SW 1271 (cell line): ENCODE data around the gene MAPK6.

Experiments
- DNase-seq, 2 experiments: peaks; one replicate each; lab custom pipeline; 2025; lab: John Stamatoyannopoulos, UW

Gene MAPK6

DNA sequence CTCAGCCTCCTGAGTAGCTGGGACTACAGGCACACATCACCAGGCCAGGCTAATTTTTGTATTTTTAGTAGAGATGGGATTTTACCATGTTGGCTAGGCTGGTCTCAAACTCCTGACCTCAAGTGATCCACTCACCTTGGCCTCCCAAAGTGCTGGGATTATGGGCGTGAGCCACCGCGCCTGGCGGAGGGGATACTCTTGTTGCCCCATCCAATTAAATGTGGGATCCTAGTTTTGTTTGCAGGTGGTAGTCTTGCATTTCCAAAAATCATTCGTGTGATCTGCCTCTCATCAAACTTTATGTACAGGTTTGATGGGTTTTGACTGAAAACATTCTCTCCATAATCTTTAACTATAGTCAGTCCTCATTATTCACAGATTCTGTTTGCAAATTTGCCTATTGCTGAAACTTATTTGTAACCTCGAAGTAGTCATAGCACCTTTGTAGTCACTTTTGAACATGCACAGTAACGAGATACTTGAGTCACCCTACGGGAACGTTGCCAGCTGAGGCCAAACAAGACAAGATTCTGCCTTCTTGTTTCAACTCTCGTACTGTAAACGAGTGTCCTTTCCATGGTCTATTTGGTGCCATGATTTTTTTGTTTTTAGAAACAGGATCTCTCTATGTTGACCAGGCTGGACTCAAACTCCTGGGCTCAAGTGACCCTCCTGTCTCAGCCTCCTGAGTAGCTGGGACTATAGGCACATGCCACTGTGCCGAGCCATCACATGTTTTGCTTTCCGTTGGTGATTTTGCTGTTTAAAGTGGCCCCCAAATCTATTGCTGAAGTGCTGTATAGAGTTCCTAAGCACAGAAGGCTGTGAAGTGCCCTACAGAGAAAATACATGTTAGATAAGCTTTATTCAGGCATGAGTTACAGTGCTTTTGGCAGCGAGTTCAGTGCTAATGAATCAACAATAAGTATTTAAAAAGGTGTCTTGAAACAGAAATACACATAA is 8.1 kb upstream of the MAPK6 start:
- no peak for DNase-seq

DNA sequence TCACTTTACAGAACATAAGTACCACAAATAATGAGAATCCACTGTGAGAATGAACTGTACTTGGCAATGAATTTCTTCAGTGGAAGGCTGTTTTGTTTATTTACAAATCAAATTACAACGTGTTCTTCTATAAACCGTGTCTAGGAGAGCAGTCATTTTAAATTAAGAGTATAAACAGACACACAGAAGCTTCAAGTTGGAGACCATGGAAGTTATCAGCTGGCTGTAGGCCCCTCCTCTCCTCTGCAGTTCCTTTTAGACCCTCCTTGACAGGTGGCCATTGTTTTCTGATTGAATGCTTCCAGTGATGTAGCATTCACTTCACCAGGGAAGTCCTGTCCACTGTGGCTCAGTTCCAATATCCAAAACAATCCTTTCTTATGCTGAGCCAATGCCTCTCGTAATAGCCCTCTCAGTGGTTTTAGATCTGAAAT is 7.3 kb upstream of the MAPK6 start:
- no peak for DNase-seq

GRCh38 chr15:52012210-52012609 is 6.8 kb upstream of the MAPK6 start:
- DNase-seq, result no peak

DNA sequence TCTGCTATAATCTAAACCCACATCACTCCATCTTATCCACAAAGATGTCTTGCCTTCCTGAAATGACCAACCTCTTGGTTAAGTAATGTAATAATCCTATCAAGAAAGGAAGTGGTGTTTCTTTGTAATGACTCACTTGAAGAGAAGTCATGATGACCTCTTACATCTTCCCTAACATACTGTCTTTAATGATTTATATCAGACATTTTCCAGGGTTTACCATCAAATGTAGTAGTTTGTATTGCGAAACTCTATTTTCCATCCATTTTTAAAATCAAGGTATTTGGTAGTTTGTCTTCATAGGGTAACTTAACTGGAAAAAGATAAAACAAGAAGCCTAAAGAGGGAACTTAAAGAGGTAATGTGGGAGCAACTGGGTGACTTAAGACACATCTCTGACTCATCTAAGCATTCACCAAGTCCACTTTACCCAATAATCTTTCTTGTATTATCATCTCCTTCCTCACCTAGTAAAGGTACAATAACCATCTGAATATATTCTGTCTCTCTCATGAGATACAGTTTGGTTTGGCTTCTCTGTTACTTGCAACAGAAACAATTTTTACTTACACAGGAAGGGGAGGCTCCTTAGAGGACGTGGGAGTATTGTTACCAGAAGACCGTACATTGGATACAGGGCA is 5.7 kb upstream of the MAPK6 start:
- no peak for DNase-seq

- no peak for DNase-seq
These were observed 4.4 kb upstream of the MAPK6 start for GRCh38 chr15:52014616-52015015.

GRCh38 chr15:52016316-52016715 is 2.7 kb upstream of the MAPK6 start:
- no peak for DNase-seq

DNA sequence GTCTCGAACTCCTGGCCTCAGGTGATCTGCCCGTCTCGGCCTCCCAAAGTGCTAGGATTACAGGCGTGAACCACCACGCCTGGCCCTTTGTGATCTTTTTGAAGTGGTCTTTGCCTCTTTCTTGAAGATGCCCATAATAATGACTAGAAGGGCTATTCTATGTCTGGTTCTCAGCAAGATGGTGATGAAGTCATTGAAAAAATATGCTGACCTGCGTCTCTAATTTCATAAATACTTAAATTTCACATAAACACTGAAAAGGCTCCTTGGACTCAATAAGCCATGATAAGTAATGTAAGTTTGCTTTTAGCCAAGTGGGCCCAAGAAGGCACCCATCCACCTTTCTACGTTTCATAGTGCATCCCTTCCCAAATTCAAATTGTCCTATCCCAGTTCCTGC is 775 bp upstream of the MAPK6 start:
- no peak for DNase-seq

DNA sequence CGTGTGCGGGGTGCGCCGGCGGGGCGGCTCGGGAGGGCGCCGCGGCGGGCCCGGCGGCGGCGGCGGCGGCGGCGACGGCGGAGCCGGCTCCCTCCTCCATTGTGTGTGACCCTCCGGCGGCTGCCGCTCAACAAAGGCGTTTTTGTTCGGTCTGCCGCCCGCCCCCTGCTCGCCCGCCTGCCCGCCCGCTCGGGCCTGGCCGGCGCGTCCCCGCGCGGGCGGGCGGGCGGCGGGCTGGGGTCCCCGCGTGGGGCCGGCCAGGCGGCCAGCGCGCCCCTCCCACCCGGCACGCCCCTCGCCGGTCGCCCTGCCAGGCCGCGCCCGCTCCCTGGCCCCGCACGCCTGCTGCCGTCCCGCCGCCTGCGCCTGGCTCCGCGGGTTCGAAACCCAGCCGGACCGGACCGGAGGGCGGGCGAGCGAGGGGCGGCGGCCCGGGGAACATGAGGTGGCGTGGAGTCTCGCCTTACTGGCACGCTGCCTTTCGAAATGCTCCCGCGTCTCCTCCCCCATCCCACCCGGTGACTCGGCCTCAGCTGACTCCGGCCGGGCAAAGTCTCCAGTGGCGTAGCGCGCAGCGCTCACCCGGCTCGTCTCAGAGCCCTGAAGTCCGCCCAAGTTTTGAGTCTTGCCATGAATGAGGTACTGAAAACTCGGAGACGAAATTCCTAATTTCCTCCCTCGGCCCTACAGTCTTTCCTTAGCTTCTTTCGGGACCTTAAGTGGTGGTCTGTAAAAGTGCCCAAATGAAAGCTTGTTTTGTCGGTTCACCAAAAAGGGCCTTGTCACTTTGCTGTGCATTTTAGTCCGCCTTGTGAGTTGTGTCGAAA is 588 bp downstream of the MAPK6 start:
- peak; percentile 13 to 51 for DNase-seq

DNA sequence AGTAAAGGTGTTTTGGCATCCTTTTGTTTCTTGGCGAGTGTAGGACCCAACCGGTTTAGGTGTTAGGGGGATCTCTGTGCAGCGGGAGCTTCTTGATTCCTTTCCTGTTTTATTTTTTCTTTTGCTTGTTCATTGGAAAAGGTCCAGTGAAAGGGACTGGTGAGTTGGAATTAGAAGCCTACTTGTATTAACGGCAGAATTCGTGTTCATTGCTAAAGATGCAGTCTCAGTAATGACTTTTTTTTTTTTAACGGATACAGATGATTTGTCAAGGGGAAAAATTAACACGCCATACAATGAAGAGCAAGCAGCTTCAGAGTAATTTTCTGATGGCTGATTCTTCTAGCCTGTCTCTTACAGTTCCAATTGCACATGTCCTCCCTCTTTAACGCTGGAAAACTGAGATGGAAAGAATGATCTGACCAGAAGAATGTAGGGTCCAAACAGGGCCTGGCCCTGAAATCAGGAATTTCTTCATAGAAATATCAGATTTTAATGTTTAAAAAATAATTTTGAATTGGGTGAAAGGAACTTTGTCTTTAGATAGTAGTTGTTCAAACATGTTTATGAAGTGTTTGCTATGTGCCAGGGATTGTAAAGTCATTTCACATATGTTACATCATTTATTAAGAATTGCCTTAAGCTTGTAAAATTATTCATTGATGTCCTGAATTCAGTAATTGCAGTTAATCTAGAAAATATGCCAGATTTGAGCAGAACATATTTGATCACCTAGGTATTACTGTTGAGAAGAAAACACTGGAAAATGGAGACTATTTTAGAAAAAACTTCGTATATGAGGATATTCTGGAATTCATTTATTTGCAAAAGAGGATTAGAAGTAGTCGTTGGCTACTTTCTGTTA is 1.4 kb downstream of the MAPK6 start:
- peak in 1 of 2 experiments; percentile 51 for DNase-seq

- peak in 1 of 2 experiments; percentile 61 for DNase-seq
These were observed 2.2 kb downstream of the MAPK6 start for GRCh38 chr15:52021128-52021671.

GRCh38 chr15:52021892-52022540 is 3.0 kb downstream of the MAPK6 start:
- no peak for DNase-seq

- DNase-seq, result no peak
These were observed 4.3 kb downstream of the MAPK6 start for GRCh38 chr15:52023169-52023922.

GRCh38 chr15:52028431-52029093 is 9.5 kb downstream of the MAPK6 start:
- no peak for DNase-seq

- DNase-seq, result no peak
These were observed 11.0 kb downstream of the MAPK6 start for GRCh38 chr15:52030010-52030409.

DNA sequence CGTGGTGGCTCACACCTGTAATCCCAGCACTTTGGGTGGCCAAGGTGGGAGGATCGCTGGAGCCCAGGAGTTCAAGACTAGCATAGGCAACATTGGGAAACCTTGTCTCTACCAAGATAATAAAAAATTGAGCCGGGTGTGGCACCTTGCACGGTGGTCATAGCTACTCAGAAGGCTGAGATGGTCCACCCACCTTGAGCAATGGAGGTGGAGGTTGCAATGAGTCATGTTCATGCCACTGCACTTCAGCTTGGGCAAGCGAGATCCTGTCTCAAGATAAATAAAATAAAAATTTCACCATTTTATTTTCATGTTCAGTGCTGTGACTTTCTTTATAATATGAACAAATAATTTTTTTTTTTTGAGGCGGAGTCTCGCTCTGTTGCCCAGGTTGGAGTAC is 12.5 kb downstream of the MAPK6 start:
- no peak for DNase-seq

DNA sequence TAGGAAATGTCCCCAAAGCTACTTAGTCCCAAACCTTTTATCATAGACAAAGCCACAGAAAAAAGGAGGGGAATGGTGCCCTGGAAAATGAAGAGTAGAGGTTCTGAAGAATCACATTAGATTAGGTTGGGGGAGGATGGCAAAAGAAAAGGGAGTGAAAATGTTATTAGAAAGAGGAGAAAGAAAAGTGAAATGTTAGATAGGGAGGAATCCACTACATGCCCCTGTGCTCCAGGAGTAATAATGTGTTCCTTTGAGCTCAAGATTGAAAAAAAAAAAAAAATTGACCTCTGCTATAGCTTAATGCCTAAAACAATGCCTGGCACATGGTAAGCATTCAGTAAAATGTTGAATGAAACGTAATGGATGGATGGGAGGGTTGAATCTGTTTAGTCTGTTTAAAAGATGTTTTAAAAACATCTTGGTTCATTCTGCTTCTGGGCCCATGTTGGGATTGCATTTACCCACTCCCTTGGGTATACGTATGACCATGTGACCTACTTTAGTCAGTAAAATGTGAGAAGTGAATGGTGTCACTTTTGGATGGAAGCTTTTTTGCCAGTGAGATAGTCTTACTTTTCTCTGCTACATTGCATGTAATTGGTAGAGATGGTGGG is 19.0 kb downstream of the MAPK6 start:
- no peak for DNase-seq

- no peak for DNase-seq
These were observed 21.1 kb downstream of the MAPK6 start for GRCh38 chr15:52039925-52040781.
